Activated CD8-positive, alpha-beta memory T cell treated with anti-CD3 and anti-CD28 coated beads, Interleukin-2, amount 50 U/mL, for 4 hours (primary cell): ENCODE measurements around the gene MRPS5.
"Not testable (repeated sequence)": the region's sequence is repeated elsewhere in the genome, so short reads cannot be mapped to it uniquely, and the experiment has no call there.

Source experiments
- DNase-seq: peaks from one replicate; pipeline ENCODE4 v3.0.0-alpha.2; 2020

The MRPS5 gene

DNA sequence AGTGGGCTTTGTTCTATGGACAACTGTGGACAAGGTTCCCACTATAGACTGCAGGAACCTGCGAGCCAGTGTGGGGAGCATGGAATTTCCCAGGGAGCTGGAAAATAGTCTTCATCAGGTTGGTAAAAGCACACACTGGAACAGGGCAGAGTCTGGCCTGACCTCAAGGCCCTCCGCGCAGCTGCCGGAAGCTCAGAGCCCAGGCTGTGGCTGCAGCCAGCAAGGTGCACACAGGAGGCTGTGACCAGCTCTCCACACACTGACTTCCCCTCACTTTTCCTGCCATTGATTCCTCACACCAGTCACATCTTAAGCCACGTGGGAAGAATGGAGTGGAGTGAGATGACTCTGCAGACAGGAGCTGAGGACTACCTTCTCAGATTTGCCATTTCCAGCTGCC, 77.0 kb downstream of the MRPS5 start:
- DNase-seq, result no peak

DNA sequence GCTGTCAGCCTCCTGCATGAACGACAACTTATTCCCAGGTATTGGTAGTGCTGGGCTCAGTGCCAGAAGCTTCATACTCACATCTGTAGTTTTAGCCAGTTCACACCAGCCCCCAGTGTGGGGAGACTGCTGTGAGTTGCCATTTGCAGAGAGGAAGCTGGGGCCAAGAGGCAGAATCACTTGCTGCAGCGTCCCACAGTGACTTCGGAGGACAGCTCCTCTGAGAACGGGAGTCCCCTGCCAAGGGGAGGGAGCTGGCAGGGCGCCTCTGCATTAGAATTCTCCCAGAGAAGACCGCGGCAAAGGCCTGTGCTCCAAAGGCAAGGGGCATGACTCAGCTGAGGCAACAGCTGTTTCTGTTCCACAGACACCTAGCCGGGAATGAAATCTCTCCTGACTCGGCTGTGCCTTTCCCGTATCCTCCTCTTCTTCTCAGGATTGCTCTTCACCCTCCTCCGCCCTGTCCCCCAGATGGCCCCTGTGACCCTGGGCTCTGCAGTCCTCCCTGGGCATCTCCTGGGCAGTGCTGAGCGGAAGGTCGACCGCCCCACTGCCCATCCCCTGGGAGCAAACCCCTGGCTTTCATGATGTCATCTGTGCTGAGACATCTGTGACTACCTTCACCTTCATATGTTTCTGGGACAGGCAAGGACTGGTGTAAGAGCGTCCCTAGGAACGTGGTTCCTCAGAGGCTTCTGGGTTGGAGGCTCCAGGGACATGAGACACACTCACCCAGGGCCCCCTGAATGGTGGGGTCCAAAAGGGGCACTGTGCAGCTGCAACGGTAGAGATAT, 78.1 kb downstream of the MRPS5 start:
- no peak for DNase-seq

DNA sequence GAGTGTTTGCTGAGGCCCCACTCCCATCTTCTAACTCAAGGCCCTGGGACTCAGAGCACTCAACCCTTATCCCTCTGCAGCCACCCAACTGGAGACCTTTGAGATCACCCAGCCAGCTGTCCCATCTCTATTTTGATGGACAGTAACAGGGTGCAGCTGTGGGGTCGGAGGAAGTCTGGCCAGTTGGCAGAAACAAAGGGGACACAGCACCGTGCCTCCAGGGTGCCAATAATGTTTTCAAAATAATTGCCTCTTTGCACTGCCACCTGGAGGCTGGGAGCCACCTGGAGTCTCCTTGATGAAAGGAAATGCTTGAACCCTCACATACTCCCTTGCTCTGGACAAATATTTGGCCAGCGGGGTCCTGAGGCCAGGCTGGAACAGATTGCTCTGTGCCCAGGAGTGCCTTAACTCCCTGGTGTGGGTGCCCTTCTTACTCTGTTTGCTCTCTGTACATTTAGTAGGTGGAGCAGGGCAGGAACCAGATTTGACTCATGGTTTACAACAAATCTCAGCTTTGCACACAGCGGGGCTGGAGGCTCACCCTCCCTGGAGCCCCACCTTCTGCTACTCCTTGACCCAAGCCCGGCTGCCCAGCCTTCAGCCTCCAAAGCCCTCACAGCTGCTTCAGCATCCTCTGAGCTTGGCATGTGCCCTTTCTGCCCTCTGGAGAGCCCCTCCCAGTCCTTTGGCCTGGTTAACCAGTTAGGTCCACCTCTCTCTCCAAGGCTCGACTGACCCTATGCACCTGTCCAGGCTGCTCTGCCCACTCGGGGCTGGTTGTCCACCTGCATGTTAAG, 78.9 kb downstream of the MRPS5 start:
- DNase-seq, result no peak

DNA sequence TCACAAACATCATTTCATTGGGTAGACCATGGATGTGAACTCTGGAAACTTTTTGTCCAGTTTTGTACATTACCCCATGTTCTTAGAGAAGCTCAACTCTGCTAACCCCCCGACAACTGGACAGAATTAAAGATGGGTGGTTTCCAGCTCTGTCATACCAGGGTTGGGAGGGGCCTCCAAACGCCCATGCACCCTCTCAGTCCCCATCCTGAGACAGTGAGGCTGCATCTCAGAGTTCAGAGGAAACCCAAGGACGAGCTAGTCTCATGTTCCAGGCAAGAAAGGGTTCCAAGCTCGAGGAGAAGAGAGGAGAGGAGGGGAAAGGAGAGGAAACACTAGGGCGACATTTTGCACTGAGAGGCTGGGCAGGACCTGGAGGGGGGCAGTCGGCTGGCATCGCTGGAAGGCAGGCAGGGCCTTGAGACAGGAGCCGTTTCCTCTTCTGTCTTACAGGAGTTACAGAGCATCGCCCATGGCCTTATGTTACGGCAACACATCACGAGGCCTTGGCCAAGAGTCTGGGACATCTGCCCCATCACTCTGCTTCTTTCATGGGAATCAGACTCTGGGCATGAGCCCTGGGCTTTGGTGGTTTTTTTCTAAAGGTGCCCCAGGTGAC, 79.7 kb downstream of the MRPS5 start:
- no peak for DNase-seq

DNA sequence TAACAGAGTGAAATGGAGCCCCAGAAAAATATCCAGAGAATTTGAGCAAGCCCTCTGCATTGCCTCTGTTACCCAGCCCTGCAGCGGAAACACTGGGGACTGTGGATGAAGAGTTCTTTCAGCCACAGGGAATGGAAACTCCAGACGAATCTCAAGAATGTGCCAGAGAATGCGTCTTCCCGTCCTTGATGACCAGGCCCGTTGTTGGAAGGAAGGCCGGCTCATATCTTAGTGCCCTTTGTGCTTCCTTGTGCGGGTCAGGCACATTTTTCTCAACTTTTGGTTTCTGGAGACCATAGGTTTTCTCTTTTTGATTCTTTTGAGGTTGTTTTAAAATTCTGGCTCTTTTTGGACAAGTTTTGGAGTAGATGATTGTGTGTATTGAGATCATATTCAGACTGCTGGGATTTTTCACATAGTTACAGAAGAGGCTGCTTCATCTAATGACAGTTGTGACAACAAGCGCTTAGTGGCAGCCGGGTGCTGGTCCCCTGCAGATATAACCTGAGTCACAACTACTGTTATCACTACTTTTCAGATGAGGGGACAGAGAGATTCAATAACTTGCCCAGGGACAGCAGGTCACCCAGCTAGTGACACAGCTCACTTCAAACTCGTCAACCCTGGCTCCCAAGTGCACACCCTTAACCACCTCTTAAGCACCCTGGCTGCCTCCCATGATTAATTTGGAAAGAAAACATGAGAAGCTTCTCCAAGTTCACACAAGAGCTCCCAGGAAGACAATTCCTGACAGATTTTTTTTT, 80.4 kb downstream of the MRPS5 start:
- no peak for DNase-seq

DNA sequence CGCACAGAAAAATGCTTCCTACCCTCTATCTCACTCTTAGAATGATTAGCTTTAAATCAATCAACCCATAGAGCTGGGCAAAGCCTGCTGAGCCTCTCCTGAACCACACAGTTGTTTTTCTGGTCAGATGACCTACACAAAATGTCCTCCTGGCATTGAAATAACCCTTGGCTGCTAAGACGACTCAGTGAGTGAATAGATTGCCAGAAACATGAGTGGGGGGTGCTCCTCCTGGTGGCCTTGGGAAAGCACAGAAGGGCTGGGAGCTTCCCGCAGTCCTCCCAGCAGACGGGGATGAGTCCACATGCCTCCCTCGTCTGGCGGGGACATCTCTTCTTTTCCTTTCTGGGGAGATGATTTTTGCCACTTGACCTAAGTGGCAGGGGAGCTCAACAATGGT, 81.2 kb downstream of the MRPS5 start:
- no peak for DNase-seq

DNA sequence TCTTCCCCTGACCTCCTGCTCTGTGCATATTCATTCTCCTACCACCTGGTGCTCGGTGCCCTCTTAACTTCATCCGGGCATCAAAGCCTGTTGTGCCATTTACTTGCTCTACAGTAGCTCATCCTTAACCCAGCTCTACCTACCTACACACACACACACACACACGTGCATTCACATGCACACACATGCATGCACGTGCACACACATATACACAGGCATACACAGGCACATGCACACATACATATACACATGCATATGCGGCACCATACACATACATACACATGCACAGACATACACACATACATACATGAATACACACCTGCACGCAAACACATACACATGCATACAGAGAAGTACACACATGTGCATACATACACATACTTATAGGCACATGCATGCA, 81.6 kb downstream of the MRPS5 start:
- no peak for DNase-seq

DNA sequence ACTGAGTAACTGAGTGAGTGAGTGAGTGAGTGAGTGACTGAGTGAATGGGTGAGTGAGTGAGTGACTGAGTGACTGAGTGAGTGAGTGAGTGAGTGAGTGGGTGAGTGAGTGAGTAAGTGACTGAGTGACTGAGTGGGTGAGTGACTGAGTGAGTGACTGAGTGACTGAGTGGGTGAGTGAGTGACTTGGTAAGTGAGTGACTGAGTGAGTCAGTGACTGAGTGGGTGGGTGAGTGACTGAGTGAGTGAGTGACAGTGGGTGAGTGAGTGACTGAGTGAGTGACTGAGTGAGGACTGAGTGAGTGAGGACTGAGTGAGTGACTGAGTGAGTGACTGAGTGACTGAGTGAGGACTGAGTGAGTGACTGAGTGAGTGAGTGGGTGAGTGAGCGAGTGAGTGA, 82.2 kb downstream of the MRPS5 start:
- DNase-seq, result no peak

DNA sequence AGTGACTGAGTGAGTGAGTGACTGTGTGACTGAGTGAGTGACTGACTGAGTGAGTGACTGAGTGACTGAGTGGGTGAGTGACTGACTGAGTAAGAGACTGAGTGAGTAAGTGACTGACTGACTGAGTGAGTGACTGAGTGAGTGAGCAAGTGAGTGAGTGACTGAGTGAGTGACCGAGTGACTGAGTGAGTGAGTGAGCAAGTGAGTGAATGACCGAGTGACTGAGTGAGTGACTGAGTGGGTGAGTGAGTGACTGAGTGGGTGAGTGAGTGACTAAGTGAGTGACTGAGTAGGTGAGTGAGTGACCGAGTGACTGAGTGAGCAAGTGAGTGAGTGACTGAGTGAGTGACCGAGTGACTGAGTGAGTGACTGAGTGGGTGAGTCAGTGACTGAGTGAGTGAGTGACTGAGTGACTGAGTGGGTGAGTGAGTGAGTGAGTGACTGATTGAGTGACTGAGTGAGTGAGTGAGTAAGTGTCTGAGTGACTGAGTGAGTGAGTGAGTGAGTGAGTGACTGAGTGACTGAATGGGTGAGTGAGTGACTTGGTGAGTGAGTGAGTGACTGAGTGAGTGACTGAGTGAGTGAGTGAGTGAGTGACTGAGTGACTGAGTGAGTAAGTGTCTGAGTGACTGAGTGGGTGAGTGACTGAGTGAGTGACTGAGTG, 82.8 kb downstream of the MRPS5 start:
- DNase-seq, result no peak

DNA sequence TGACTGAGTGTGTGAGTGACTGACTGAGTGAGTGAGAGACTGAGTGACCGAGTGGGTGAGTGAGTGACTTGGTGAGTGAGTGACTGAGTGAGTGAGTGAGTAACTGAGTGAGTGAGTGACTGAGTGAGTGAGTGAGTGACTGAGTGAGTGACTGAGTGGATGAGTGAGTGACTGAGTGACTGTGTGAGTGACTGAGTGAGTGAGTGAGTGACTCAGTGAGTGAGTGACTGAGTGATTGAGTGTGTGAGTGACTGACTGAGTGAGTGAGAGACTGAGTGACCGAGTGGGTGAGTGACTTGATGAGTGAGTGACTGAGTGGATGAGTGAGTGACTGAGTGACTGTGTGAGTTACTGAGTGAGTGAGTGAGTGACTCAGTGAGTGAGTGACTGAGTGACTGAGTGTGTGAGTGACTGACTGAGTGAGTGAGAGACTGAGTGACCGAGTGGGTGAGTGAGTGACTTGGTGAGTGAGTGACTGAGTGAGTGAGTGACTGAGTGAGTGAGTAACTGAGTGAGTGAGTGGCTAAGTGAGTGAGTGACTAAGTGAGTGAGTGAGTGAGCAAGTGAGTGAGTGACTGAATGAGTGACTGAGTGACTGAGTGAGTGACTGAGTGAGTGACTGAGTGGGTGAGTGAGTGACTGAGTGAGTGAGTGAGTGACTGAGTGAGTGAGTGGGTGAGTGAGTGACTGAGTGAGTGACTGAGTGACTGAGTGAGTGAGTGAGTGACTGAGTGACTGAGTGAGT, 83.6 kb downstream of the MRPS5 start:
- DNase-seq, result not testable (repeated sequence)

DNA sequence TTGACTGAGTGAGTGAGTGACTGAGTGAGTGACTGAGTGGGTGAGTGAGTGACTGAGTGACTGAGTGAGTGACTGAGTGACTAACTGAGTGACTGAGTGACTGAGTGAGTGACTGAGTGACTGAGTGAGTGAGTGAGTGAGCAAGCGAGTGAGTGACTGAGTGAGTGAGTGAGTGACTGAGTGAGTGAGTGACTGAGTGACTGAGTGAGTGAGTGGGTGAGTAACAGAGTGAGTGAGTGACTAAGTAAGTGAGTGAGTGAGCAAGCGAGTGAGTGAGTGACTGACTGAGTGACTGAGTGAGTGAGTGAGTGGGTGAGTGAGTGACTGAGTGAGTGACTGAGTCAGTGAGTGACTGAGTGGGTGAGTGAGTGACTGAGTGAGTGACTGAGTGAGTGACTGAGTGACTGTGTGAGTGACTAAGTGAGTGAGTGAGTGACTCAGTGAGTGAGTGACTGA, 84.2 kb downstream of the MRPS5 start:
- no peak for DNase-seq

DNA sequence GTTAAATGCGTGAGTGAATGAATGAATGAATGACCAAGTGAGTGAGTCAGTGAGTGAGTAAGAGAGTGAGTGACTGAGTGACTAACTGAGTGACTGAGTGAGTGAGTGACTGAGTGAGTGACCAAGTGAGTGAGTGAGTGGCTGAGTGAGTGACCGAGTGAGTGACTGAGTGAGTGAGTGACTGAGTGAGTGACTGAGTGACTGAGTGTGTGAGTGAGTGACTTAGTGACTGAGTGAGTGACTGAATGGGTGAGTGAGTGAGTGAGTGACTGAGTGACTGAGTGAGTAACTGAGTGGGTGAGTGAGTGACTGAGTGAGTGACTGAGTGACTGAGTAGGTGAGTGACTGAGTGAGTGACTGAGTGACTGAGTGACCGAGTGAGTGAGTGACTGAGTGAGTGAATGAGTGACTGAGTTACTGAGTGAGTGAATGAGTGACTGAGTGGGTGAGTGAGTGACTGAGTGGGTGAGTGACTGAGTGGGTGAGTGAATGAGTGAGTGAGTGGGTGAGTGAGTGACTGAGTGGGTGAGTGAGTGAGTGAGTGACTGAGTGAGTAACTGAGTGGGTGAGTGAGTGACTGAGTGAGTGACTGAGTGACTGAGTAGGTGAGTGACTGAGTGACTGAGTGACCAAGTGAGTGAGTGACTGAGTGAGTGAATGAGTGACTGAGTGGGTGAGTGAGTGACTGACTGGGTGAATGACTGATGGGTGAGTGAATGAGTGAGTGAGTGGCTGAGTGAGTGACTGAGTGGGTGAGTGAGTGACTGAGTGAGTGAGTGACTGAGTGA, 84.8 kb downstream of the MRPS5 start:
- DNase-seq, result no peak
